ENCODE measurements around the gene CTRB1. TPM values are rescaled to one million over a fixed set of nuclear protein-coding genes. Genes with fewer than 3 reads are reported as not detected.

Gene CTRB1
- total RNA-seq, 1 donor from 2014 or later = not detected

GRCh38 chr16:75234856-75235696 lies 16.3 kb downstream of the CTRB1 start:
- Mint-ChIP-seq H3K4me1 (peaks cover 21% of the 10 kb centered on the region), H3K36me3 (peaks cover 17% of the 10 kb centered on the region), H3K27me3 (ENCODE audit: low read depth) (no peaks in the 10 kb centered on the region), H3K9me3 (no peaks in the 10 kb centered on the region), H3K27ac (no peak overlapping the region), H3K4me3 (no peak overlapping the region)
- no peak for TF ChIP-seq CTCF (IDR thresholded peaks at IDR 0.05; ENCODE audit: unreplicated experiment)
- DNase-seq (ENCODE audit: low spot score in 2 of 2, unreplicated experiment in 2 of 2) = no peak

- Mint-ChIP-seq H3K4me3 (no peak overlapping the region), H3K4me1 (peaks cover 24% of the 10 kb centered on the region), H3K9me3 (no peaks in the 10 kb centered on the region), H3K27me3 (ENCODE audit: low read depth) (no peaks in the 10 kb centered on the region), H3K27ac (peak overlapping the region; percentile 42), H3K36me3 (peaks cover 13% of the 10 kb centered on the region)
- no peak for DNase-seq (ENCODE audit: low spot score in 2 of 2, unreplicated experiment in 2 of 2)
- TF ChIP-seq CTCF (IDR thresholded peaks at IDR 0.05; ENCODE audit: unreplicated experiment) = no peak
Observed at GRCh38 chr16:75235721-75236193, 17.0 kb downstream of the CTRB1 start.

GRCh38 chr16:75236232-75236631 lies 17.4 kb downstream of the CTRB1 start:
- no peak overlapping the region for H3K4me3 Mint-ChIP-seq
- H3K4me1 Mint-ChIP-seq = peaks cover 24% of the 10 kb centered on the region
- H3K27me3 Mint-ChIP-seq (ENCODE audit: low read depth) = no peaks in the 10 kb centered on the region
- no peak for DNase-seq (ENCODE audit: low spot score in 2 of 2, unreplicated experiment in 2 of 2)
- peak overlapping the region; percentile 42 for H3K27ac Mint-ChIP-seq
- H3K36me3 Mint-ChIP-seq = peaks cover 15% of the 10 kb centered on the region
- H3K9me3 Mint-ChIP-seq = no peaks in the 10 kb centered on the region
- TF ChIP-seq CTCF (IDR thresholded peaks at IDR 0.05; ENCODE audit: unreplicated experiment) = no peak

GRCh38 chr16:75236736-75237397 lies 18.1 kb downstream of the CTRB1 start:
- H3K9me3 Mint-ChIP-seq = no peaks in the 10 kb centered on the region
- no peak overlapping the region for H3K4me3 Mint-ChIP-seq
- no peak for TF ChIP-seq CTCF (IDR thresholded peaks at IDR 0.05; ENCODE audit: unreplicated experiment)
- no peak for DNase-seq (ENCODE audit: low spot score in 2 of 2, unreplicated experiment in 2 of 2)
- no peaks in the 10 kb centered on the region for H3K27me3 Mint-ChIP-seq (ENCODE audit: low read depth)
- H3K36me3 Mint-ChIP-seq = peaks cover 11% of the 10 kb centered on the region
- H3K4me1 Mint-ChIP-seq = peaks cover 24% of the 10 kb centered on the region
- peak overlapping the region; percentile 42 for H3K27ac Mint-ChIP-seq

- no peaks in the 10 kb centered on the region for H3K9me3 Mint-ChIP-seq
- H3K4me3 Mint-ChIP-seq = no peak overlapping the region
- DNase-seq (ENCODE audit: low spot score in 2 of 2, unreplicated experiment in 2 of 2) = no peak
- no peak for TF ChIP-seq CTCF (IDR thresholded peaks at IDR 0.05; ENCODE audit: unreplicated experiment)
- H3K27ac Mint-ChIP-seq = peak overlapping the region; percentile 73
- H3K36me3 Mint-ChIP-seq = peaks cover 10% of the 10 kb centered on the region
- H3K4me1 Mint-ChIP-seq = peaks cover 24% of the 10 kb centered on the region
- H3K27me3 Mint-ChIP-seq (ENCODE audit: low read depth) = no peaks in the 10 kb centered on the region
Observed at GRCh38 chr16:75237398-75238131, 18.8 kb downstream of the CTRB1 start.
